Suppressor macrophage (primary cell): Measurements from ENCODE around the gene TXNDC11.

Experiments used
- DNase-seq, 4 experiments: peaks; one replicate each; pipeline ENCODE4 v3.0.0-alpha.2; 2020 to 2022

Gene TXNDC11

DNA sequence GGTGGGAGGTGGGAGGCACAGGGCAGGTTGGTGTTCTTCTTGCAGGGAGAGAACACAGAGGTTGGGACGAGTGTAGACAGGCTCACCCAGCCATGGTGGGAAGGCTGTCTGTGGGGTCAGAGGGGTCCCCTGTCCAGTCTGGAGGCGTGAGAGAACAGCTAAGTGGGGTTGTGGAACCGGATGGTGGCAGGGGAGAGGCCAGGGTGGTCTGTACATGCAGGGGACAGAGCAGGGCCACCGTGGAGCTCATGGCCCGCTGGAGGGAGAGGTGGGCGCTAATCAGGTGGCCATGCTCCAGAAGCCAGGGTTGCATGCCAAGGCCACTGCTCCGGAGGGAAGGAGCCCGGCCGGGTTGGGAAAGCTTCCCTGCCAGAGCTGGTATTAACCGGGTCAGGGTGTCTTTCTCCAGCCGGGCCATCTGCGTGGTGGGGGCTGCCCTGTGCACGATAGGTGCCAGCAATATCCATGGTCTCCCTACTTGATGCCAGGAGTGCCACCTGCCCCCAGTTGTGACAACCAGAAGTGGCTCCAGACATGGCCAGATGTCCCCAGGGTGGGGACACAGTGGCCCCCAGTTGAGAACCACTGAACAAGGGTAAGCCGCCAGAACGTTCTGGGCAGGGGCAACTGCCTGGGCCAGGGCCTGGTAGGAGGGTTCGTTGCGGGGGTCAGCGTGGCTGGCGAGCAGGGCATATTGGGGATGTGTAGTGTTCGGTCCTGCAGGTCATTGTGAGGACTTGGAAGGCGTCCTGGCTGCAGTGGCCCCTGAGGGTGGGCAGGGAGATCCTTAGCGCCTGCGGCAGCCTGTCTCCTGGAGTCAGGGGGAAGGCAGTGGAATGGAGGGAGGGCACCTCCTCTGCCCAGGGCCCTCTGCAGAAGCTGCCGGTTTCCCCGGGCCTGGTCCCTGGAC is 69.3 kb downstream of the TXNDC11 start:
- DNase-seq: no peak

DNA sequence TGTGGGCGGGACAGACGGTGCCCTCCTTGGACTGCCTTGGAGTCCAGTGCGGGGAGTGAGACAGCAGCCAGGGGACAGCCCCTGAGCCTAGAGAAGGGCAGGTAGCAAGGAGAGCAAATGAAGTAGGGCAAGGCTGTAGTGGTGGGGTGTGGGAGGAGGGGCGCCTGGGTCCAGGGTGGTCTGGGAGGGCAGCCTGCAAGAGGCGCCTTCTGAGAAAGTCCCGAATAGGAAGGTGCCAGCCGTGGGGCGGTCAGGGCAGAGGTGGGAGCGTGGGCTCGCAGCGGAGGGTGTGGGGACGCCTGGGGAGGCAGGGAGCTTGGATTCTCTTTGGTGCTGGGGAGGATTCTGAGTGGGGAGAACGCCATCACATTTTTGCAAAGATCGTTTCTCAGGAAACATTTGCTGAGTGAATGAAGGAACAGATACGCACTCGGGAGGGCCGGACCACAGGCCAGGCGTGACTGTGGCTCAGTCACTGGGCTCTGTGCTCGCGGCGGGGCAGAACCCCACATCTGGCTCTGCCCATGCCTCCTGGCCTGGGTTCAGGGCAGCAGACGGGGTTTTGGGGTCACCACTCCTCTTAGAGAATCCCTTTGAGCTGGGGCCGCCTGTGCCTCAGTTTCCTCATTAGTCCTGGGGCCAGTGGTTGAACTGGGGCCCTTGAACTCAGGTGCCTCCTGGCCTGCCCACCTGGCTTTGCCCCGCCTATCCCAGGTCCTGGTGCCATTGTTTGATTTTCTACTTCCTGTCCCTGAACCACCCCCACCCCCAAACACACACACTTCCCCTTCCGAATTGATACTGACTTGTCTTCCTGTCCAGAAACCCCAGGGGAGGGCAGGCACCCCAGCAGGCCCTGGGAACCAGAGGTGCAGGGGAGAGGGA is 70.2 kb downstream of the TXNDC11 start:
- DNase-seq: peak in 3 of 4 experiments; percentile 43 to 57 (median 50)

DNA sequence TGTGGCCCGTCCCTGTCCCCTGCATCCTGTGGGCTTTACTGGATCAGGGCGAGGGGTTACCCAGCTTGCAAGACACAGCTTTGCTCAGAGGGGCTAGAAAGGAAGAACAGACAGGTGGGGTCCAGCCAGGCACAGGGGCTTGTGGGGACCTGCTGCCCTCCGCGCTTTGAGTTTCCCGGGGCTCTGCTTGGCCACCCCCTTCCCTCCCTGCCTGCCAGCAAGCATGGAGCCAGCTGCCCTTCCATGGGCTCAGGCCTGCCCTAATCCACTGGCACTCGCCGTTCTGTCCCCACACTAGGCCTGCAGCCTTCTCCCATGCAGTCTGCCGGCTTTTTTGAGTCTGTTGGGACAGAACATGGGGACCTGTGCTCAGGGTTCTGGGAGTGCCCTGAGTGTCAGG is 71.0 kb downstream of the TXNDC11 start:
- DNase-seq: no peak

DNA sequence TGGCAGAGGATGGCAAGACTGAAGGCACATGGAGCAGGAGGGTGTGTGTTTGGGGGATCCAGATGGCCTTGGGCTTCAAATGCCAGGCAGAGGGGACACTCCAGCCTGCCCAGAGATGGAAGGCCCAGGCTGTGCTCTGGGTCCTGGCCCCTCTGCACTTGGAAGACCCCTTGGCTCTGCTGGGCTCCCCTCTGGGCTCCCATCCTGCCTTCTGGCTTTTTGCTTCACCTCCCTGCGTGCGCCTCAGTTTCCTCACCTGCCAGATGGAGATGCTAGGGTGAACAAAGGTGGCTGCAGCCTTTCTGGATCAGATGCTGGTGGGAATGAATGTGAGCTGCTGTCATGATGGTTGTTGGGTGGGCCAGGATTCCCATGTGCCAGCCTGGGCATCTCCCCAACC is 71.4 kb downstream of the TXNDC11 start:
- no peak for DNase-seq

DNA sequence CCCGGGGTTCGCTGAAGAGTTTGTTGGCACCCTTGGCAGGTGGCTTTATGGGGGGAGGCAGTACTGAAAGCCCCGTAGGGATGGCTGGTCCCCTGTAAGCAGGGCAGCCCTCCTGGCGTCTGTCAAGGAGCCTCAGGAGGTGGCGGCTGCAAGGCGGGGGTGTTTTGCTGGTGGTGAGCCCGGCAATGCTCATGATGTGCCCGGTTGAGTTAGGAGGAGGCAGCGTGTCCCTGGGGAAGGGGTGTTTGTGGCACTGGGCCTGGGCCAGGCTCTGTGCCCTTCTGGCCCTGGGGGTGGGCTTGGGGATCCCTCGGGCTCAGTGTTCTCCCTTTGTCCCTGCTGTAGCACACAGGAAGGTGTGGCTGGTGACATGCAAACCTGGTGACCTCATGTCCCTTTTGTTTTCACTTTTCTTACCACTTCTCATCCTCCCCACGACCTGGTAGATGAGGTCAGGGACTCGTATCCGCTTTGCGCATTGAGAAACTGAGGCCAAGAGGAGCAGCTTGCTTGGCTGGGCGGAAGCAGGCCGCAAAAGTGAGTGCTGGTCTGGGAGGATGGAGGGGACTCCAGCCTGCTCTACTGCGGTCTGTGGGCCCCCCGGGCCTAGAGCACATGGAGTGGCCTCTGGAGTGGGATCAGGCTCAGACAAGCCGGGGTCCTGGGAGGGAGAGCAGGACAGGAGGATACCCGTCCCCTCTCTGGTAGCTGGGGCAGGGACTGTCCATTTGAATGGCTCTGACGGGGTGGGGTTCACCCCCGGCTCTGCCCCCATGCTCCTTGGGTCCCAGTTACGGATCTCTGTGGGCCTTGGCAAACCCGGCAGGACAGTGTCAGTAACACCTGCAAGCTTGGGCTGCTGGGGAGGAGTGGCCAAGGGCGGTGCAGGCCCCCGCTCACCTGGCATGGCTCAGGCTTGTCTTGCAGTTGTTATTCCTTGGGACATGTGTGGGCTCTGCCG is 72.2 kb downstream of the TXNDC11 start:
- no peak for DNase-seq

DNA sequence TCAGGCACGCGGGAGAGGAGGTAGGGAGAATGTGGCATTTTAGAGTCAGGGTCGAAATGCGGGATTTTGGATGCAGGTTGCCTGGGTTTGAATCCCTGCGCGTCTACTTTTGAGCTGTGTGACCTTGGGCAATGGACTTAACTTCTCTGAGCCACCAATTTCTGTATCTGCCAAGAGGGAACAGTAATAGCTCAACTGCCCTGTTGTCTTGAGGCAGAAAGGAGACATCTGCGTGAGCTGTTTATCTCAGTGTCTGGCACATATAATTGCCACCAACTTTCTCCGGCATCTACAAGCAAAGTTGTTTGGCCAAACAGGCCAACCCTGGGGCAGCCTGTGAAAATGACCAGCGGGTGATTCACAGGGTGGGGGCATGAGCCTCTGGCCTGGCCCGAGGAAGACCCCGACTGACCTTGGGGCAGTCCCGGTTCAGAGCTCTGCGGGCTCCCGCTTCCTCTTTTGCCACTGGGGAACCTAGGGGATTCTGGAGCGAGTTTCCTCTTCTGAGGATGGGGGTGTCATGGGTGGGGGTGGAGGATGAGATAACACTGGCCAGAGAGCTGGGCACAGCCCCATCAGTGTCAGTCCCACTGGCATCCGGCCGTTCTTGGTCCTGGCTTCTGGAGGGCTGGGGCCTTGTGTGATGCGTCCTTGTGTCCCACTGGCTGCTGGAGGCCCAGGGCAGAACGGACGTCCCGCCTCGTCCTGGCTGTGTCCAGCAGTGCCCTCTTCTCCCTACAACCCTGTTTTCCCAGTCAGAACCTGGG is 73.1 kb downstream of the TXNDC11 start:
- peak; percentile 95 to 98 (median 96) for DNase-seq

DNA sequence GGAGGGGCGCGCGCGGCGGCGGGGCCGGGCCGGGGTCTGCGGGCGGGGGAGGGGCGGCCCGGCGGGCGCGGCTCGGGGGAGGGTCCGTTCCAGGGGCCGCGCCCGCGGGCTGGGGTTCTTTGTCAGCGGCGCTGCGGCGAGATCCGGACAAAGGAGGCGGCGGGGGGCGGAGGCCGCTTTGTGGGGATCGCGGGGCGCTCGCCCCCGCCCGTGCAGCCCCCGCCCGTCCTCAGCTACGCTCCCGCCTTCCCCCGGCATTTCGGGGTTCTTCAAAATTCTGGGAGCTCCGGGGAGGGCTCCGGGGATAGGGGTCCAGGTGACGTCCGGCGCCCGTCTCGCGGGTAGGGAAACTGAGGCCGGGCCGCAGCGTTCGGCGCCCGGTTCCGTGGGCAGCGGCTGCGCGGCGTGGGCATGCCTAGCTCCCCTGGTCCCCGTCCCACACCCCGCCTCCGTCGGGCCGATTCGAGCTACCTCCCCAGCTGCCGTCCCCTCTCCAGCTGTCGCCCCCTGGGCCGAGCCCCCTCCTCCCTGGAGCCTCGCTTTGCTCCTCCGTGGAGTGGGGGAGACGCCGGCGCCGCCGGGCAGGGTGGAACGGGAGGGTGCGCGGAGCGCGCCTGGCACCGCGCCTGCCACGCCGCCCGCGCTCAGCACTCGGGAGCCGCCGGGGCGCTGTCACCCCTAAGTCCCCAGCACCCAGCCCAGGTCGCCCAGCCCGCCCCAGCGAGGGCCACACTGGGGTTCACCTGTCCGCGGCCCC is 73.9 kb downstream of the TXNDC11 start:
- DNase-seq: peak; percentile 32 to 71 (median 48)

DNA sequence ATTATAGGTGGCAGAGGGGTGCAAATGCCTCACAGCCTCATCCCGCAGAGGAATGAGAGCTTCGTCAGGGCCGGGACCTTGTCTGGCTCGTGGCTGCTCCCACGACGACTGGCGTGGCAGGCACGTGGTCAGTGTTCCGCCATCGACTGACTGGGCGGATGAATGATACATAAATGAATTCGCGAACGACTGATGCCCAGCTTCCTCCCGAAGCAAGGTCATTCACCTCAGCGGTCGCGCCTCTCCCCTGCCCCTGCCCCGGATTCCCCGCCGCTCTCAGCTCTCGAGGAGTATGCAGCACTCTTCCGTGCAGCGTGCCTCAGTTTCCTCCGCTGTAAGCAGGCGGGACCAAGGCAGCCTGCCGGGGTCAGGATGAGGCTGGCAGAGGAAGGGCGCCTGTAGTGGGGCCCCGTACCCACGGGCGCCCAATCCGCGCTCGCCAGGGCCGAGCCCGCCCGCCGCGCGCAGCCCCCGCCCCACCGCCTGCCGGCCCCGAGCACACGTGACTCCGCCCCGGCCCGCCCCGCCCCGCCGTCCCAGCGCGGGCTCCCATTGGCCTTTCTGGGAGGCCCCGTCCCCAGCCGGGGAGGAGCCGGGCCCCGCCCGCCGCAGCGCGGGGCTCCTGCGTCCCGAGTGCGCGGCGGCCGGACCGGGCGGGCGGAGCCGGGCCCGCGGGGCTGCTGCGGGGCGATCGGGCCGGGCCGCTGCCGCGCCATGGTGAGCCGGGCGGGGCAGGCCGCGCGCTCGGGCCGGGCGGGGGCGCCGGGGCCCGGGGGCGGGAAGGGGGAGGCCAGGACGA is 74.6 kb downstream of the TXNDC11 start, which contains the start of gene SNN:
Gene SNN (plus strand): TSS at position 632 of the 799 bp plus-strand sequence. CDS start 7,605 bp downstream, outside the sequence.
- DNase-seq: peak; percentile 94 to 98 (median 96)

DNA sequence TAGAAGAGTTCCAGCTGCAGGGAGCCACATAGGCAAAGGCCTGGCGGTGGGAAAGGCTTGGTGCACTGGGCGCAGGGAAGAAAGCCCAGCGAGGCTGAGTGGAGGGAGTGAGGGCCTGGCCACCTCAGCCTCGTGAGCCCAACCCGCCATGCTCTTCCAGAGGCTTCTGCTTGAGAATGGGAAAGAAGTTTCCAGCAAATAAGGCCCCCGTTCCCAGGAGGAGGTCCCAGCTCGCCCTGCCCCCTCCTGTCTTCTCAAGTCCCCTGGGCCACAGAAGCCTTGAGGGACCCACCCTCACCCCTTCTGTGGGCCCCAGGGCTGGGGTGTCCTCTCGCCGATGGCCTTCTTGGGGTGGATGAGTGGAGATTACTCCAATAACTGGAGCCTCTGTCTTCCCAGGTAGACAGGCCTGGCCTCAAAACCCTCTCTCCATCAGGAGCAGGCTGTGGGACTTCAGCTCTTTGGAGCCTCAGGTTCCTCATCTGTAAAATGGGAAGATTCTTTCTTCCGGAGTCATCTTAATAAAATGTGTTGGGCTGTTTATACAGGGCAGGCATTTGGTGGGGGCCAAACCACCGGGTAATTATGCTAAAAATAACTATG is 75.3 kb downstream of the TXNDC11 start:
- no peak for DNase-seq

DNA sequence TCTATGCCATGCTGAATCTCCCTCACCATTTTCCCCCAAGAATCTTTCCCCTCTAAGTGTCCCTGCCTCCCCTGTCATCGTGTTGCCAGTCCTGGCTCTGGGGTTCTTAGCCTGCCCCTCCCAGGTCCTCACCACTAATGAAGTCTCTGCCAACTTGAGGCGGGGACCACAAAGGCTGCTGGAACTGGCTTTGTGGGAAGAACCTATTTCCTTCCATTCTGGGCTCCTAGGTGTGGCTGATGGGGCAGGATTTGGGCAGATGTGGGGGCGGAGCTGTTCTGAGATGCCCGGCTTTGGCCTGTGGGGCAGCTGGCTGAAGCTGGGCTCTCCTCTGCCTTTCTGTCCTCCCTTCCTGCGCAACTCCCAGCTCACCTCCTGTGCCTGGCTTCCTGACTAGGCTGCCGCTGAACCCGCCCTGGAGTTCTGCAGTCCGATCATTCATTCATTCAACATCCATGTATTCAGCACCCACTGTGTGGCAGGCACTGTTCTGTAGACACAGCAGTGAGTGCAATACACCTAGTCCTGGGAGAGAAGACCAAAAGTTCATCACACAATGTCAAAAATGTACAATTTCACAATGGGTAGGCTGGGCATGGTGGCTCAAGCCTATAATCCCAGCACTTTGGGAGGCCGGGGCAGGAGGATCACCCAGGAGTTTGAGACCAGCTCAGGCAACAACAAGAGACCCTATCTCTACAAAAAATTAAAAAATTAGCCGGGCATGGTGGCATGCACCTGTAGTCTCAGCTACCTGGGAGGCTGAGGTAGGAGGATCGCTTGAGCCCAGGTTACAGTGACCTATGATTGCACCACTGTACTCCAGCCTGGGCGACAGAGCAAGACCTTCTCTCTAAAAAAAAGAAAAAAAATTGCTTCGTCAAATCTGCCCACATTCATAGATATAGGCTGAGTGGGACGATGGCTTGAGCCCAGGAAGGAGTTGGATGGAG is 76.3 kb downstream of the TXNDC11 start:
- DNase-seq: no peak

DNA sequence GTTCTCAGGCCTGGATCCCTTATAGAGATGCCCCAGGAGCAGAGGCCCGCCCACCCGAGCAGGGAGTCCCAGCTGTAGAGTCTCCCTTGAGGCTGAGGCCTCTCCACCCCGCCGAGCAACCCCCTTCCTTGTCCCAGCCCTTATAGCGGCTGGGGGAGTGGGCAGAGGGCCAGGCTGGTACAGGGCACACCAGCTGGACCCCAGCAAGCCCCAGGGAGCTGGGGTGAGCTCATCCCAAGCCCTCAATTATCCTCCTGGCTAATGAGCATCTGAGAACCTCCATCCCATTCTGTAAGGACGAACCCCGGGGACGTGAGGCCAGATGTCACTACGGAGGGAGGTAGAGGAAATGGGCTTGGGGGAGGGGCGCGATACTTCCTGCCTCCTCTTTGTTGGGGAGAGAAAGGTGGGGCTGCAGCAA is 77.6 kb downstream of the TXNDC11 start:
- no peak for DNase-seq

DNA sequence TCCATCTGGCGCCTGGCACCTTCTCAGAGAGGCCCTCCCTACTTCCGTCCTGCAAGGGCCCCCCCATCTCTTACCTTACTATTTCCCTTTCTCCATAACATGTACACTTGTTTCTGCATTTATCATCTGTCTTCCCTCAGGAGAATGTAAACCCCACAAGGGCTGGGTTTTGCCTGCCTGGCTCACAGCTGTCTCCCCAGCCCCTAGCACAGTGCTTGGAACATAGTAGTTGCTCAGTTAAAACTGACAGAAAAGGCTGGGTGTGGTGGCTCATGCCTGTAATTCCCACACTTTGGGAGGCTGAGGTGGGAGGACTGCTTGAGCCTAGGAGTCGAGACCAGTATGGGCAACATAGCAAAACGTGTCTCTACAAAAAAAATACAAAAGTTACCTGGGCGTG is 80.1 kb downstream of the TXNDC11 start:
- DNase-seq: no peak

DNA sequence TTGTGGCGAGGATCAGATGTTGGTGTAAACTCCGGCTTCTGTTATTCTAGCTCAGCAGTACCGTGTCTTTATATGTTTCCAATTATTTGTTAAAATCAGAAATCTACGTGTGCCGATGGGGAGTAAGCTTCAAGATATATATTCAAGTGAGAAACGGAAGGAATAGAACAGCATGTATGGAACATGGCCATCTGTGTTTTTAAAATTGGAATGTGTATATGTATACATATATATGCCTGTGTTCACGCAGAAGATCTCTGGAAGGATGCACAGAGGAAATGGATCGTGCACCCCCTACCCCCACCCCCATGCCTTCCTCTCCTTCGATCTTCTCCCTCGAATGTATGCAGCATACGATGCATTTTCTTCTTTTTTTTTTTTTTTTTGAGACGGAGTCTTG is 82.1 kb downstream of the TXNDC11 start:
- DNase-seq: no peak

DNA sequence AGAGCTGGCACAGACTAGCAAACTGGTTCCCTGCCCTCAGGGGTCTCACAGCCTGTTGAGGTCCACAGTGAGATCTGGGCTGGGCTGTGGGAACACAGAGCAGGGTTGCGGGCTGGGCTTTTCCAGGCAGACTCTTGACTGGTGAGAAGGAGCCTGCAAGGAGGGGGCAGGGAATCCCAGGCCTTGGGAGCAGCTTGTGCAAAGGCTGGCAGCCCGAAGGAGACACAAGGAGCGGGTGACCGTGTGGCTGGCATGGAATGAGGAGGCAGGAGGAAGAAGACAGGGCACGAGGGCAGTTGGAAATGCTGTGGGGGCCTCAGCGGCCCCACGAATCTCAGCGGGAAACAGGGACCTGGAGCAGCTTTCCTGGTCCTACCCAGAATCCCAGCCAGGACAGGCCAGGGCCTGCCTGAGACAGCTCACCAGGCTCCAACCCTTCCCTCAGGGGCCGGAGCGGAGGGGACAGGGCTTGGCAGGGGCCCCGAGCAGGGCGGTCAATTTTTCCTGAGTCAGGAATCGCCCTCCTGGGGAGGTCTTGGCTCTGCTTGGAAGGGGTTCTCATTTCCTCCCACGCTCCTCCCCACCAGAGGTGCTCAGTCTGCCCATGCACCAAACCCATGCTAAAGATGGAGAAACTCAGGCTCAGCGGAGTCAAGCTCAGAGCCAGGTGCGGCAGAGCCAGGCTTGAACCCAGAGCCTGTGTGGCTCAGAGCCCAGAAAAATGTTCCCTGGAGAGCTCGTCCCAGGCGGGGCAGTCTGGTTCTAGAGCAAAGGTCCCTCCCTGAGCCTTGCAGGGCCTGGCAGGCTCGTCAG is 83.6 kb downstream of the TXNDC11 start:
- no peak for DNase-seq

DNA sequence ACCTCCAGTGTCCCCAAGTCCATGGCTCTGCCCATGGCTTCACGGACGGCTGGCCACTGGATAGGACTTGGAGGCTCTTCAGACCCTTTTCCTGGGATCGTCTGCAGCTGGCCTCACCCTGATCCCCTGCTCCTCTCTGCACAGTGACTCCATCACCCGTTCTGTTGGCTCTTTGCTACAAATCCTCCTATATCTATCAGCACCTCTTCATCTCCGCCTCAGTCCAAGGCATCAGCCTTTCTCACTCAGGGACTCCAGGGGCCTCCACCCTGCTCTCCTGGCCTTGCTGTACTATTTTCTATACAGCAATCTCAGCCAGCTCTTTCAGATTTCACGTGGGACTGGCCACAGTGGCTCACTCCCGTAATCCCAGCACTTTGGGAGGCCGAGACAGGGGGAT is 85.1 kb downstream of the TXNDC11 start:
- no peak for DNase-seq

DNA sequence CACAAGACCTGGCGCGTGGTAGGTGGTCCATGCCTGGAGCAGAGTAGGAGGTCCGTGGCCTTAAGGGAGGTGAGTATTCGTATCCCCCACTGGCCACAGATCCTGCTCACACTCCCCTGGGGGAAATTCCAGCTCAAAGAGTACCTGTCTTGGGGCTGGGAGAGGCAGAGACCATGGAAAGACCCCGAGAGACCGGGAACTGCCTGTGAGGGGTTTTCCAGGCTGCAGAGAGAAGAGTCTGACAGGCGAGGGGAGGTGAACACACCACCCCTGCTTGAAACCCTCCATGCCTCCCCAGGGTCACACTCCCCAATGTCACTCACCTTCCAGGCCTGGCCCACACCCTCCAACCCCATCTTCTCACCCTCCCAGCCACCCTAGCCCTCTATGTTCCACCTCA is 87.0 kb downstream of the TXNDC11 start:
- no peak for DNase-seq

DNA sequence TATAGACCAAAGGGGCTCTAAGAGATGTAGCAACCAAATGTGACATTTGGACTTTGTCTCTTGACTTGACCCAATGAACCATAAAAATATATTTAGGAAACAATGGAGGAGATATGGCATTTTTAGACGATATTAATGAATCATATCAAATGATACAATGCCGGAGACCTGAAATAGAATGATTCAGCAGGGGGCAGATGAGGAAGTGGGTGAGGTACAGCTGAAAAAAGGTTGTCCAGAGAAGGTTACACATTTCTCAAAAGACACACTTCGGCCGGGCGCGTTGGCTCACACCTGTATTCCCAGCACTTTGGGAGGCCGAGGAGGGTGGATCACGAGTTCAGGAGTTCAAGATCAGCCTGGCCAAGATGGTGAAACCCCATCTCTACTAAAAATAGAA is 90.9 kb downstream of the TXNDC11 start:
- DNase-seq: peak in 1 of 4 experiments; percentile 39
